Measurements from ENCODE around the gene PAN3.

Gene PAN3

DNA sequence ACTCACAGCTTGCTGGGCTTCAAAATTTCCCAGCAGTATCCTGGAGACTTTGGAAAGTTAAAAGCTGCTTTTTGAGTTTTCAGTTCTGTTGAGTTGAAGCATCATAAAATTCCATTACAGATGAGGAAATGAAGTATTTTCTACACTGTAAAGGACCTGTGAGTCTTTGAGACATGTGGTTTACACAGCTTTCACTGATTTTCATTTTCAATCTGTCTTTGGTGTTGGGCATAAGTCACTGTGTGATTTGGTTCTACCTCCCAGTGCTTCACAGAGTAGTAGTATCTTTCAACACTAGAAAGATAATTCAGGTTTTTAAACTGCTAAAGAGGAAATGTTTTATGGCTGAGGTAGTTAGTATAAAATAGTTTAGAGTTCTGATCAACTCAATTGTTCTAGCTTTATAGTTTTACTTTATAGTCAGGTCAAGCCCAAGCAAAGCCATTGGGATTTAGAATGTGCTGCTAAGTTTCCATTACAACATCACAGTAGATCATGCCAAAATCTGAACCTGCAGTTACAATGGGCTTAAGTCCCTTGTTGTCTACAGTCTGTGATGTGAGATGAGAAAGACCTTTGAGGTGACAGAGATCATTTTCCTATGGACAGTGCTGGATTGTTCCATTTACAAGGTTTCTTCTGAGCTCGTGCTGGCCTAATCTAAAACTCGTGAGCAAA, 195.0 kb downstream of the PAN3 start:
- in situ Hi-C loops (cut with MboI; ENCODE audit: low sequenced_read_pairs) = no loop called here

DNA sequence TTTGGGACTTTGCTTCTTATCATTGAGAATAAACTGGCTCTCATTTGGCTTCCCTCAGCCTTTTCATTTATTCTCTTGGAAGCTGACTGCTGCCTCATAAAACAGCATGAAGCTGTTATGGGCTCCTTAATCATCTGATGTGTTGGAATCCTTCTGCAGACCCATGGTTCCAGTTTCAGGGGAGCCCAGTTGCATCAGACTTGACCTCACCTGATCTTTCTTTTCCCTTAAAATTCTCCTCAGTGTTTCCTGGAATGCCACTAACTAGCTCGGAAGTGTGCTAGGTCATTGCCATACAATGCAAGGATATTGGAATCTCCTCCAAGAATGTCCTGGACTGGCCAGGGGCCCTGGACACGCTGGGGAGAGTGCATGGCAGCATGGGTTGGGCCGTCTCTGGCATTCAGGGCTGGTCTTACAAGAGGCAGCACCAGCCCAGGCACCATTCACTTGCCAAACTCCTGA, 197.9 kb downstream of the PAN3 start:
- in situ Hi-C loops (cut with MboI; ENCODE audit: low sequenced_read_pairs) = no loop called here

DNA sequence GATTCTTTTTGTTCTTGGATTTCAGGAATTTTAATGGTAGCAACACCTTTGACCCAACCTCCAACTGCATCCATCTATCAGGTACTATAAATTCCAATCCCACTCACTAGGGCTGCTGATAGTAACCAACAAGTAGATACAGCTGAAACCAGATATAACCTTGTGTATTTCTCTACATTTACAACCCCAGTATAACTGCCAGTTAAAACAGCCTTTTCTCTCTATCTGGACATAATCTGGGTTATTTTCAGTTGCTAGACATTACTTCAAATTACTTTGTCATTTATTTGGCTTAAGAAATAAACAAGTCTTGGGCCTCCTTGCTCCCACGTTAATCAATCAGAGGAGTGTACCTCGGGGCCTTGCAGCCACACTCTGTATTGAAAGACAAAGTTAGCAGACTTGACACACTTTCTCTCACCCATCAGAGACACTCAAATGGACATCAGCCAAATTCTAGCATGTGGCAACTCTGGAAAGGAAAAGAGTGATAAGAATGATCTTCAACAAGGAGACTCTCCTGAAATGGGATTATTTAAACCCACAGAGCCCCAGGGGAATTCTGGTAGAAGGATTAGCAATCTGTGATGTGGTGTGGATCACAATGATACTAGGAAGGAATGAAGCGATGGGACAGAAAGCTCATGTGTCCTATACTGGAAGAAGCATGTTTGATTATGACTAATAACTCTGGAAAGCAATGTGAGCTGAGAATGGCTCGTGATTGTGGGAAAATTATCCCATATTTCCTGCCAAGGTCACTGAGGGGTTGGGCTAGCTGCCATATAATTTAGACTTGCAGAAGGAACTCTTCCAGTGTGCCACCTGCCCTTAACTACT, 199.0 kb downstream of the PAN3 start:
- in situ Hi-C loops (cut with MboI; ENCODE audit: low sequenced_read_pairs) = no loop called here

GRCh38 chr13:28338006-28338574, 199.7 kb downstream of the PAN3 start:
- in situ Hi-C loops (cut with MboI; ENCODE audit: low sequenced_read_pairs) = no loop called here

GRCh38 chr13:28338742-28339141, 200.4 kb downstream of the PAN3 start:
- in situ Hi-C loops (cut with MboI; ENCODE audit: low sequenced_read_pairs) = no loop called here

DNA sequence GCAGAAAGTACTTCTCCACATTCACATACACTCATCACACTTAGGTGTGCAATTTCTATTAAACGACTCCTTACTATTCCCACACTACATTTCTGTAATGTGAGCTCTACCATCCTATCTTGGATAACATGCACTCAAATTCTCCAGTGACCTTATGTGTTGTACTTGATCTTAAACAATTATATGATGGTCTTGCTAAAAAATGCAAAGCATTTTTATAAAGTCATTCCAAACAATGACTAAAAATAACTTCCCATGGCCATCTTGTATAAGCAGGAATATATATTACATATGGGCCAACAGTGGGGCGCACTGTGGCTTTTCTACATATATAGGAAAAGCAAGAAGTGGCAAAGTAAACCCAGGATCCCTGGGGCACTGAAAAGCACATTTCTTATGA, 201.1 kb downstream of the PAN3 start:
- in situ Hi-C loops (cut with MboI; ENCODE audit: low sequenced_read_pairs) = no loop called here

DNA sequence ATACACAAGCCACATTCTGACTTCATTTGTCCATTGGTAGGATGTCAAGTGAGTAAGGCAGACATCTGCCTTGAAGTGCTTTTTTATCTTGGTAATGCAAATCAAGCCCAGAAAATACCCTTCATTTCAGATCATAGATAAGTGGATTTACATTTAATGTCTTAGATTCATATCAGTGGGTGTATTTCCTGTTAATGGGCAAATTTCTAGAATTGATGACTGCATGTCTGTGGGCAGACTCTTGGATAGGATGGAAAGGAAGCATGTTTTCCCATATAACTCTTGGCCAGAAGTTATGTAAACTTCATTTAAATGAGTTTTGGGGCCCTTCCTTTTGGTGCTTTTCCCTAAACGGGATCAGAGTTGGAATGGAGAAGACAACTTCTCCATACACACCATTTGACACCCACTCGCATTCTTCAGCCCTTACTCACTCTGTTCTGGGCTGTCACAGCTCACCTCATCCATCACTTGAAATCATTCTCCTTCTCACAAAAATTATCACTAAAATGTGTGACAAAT, 202.0 kb downstream of the PAN3 start:
- in situ Hi-C loops (cut with MboI; ENCODE audit: low sequenced_read_pairs) = no loop called here

DNA sequence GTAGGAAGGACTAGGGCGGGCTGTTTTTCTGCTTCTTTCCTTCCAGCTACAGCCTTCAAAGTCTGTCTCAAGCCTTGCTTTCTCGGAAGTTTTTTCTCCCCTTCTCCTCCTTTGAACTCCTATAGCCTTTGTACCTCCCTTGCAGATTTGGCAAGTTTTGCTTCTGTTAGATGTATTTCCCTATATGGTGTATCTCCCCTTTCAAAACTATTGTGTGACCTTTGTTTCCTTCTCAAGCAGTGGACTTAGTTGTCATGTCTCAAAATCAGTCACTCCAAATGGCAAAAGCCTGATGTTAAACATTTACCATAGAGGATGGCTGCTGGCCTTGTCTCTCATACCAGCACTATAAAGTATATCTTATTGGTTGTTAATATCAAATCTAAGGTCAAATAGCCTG, 203.9 kb downstream of the PAN3 start:
- in situ Hi-C loops (cut with MboI; ENCODE audit: low sequenced_read_pairs) = no loop called here

GRCh38 chr13:28344163-28344562, 205.8 kb downstream of the PAN3 start:
- in situ Hi-C loops (cut with MboI; ENCODE audit: low sequenced_read_pairs) = no loop called here
